ENCODE measurements around the gene ZNF396.

ZNF396 gene

DNA sequence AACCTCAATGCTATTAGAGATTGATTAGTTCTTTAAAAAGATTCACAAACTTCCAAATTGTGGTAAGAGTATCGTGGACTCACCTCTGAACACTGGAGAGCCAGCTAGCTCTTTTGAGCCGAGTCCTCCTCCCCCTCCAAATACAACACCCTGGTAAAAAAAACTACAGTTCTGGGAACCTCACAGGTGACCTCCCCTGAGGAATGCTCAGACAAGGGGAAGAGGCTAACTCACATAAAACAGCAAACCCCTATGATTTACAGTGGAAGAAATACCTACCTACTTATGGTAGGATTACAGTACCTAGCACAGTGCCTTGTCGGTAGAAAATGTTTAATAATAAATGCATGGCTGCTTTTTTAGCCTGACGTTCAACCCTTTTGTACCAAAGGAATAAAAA lies 41.3 kb downstream of the ZNF396 start:
- no peak for DNase-seq (ENCODE audit: low spot score)

DNA sequence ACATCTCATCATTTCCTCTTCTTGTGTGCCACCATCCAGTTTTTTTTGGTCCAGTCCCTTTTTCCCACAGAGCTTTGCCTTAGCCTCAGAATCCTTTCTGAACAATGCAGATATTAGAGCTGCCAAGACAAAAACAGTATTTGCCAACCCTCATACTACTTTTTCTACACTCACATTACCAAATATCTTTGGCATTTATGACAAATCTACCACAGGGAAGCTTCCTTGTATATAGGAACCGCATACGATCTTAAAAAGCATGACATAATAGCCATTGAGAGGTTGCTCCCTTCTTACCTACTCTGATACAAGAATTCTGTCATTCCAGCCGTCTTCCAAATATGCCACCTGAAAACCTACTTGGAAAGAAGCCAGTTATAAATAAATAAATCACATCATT lies 42.3 kb downstream of the ZNF396 start:
- DNase-seq (ENCODE audit: low spot score) = no peak

DNA sequence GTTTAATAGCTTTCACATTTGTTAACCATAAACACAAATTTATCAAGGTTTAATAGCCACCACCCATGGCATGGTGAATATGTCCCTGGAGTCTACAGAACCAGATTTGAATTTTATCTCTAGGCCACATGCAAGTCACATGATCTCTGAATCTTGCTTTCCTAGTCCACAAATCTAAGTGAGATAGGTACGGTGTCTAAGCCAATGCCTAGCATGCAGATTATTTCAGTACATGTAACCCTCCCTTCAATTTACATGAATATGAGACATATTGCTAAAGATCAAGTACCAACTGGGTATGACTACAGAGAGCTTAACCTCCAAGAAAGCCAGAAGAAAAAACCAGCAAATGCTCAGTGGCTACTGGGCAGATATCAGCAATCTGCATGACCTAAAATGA lies 42.9 kb downstream of the ZNF396 start:
- no peak for DNase-seq (ENCODE audit: low spot score)

DNA sequence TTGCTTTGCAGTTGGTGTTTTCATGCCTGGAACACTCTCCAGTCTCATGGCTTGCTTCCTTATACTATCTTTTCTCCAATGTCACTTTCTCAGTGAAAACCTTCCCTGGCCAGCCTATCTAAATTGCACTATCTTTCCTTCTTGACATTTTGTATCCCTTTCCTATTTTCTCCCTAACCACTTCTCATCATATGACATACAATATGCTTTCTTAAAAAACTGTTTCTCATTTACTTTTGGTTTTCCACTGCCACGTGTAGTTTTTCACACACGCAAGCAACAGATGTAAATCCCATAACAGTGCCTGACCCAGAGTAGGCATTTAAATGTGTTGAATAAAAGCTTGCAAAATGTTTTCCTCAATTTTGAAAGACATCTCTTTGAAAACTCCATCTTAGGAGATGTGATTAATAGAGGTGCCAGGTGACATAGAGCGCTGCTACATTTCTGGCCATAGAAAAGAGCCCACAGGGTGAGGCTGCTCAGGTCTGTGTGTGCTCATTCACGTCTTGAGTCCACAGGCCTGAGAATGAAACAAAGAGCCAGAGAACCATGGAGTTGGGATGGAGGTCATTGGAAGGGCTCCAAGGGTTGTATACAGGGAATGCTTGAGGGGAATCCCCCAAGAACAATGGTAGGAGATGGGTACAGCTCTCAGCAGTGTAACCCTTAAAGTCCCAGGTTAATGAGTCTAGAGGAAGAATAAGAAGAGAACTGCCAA lies 45.6 kb downstream of the ZNF396 start:
- no peak for DNase-seq (ENCODE audit: low spot score)

- DNase-seq (ENCODE audit: low spot score) = no peak
Observed at GRCh38 chr18:35328868-35329267, 48.3 kb downstream of the ZNF396 start.

GRCh38 chr18:35326695-35327387 lies 50.3 kb downstream of the ZNF396 start:
- no peak for DNase-seq (ENCODE audit: low spot score)

- DNase-seq (ENCODE audit: low spot score) = no peak
Observed at GRCh38 chr18:35324926-35325655, 52.0 kb downstream of the ZNF396 start.

- no peak for DNase-seq (ENCODE audit: low spot score)
Observed at GRCh38 chr18:35322486-35323458, 54.4 kb downstream of the ZNF396 start.

Measured in activated CD4-positive, alpha-beta T cell treated with anti-CD3 and anti-CD28 coated beads, Interleukin-2, Interleukin-4, amounts not matched to agents 100 ng/mL and 50 ng/mL, durations not matched to agents 16 hours and 8 hours (primary cell).